ENCODE measurements around the gene GRK5. TPM values are rescaled to one million over a fixed set of nuclear protein-coding genes. Genes with fewer than 3 reads are reported as not detected.
"Not testable (repeated sequence)": the region's sequence is repeated elsewhere in the genome, so short reads cannot be mapped to it uniquely, and the experiment has no call there.

GRK5 gene
- total RNA-seq, 1 donor from 2014 or later: 20.2 TPM

DNA sequence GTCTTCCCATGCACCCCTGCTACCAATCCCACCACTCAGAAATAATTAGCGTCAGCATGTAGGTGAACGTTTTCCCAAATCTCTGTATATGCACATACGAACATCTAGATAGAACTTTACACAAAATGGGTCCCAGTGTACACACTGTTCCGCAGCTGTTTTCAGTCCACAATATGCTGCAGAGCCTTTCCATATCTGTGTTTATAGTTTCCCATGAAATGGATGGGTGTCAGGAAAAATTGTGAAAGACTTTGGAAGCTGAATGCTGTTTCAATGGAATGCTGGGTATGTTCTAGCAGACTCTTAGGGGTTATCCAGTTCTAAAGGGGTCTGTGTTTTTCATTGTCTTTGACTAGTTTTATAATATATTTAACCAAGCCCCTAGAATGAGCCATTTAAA lies 13.8 kb downstream of the GRK5 start:
- no peak for DNase-seq (ENCODE audit: low spot score)

DNA sequence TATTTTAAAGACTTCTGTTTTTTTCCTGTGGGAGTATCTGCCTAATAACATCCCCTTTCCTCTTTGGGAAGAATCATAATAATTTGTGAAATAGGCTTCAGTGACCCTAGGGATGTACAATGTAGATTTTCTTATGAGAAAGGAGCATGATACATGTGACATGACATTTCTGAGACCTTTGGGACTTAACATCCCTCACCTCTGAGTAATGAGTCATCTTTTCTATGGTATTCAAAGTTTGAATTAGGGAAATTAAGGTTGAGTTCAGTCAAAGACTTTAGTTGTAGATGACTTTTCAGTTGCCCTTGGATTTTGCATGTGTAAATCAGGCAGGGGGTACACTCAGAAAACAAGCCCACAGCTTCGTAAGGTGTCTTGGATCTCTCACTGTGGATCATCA lies 14.3 kb downstream of the GRK5 start:
- no peak for DNase-seq (ENCODE audit: low spot score)

DNA sequence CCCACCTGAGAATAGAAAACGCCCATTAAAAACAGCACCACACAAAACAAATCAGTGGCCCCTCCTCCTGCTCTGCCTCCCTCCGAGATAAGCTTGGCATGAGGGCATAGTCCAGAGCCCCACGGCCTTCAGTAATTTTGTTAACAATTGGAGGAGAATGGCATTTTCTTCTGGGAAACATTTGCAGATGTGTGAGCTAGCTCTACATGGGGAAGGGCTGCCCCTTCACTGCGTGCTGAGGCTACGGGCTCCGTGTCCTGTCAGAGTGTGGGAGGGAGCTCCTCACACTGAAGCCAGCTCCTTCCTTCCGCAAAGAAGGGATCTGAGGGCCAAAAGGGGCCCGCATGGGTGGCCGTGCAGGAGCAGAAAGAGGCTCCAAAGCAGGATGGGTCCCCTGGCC lies 15.2 kb downstream of the GRK5 start:
- DNase-seq (ENCODE audit: low spot score): no peak

DNA sequence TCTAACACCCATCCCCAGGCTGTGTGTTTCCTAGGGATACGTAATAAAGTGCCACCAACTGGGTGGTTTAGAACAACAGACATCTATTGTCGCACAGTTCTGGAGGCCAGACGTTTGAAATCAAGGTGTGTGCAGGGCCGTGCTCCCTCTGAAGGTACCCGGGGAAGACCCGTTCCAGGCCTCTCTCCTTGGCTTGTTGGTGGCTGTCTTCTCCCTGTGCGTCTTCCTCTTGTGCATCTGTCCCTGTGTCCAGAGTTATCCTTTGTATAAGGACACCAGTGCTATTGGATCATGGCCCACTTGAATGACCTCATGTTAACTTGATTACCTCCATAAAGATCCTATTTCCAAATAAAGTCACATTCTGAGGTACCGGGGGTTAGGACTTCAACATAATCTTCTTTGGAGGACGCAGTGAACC lies 15.6 kb downstream of the GRK5 start:
- DNase-seq (ENCODE audit: low spot score): no peak

DNA sequence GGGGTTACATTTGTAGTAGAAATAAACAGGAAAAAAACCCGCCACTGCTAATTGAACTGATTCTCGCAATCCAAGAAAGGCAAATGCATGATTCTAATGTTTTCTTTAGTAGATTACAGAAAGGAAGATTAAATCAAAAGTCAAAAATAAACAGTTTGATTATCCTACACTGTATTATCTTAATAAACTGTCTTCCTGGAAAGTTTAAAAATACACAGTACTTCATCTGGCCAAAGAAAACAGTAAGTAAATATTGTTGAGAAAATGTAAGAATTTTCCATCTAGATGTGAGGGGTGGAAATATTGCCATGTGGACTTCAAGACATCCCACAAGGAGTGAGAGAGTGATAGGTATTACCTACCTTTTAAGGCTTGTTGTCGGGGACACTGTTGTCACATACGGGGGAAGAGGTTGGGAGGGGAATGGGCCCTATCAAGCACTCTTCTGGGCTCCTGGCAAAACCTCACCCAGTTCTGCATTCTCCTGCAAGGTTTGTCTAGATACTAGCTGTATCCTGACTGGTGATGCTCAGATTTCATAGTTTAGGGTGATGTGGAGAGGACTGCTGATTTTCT lies 17.8 kb downstream of the GRK5 start:
- no peak for DNase-seq (ENCODE audit: low spot score)

DNA sequence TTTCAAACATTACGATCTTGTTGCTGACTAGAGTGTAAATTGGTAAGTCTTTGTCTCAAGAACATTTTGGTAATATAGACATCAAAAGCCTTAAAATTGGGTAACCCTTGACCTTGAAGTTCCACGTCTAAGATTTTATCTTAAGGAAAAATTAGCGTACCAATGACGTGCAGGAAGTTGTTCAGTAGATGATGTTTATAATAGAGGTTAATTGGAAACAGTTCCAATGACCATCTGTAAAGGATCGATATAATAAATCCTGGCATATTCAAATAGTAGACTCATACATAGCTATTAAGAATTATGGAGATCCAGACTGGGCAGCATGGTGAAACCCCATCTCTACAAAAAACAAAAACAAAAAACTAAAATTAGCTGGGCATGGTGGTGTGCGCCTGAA lies 20.5 kb downstream of the GRK5 start:
- no peak for DNase-seq (ENCODE audit: low spot score)

DNA sequence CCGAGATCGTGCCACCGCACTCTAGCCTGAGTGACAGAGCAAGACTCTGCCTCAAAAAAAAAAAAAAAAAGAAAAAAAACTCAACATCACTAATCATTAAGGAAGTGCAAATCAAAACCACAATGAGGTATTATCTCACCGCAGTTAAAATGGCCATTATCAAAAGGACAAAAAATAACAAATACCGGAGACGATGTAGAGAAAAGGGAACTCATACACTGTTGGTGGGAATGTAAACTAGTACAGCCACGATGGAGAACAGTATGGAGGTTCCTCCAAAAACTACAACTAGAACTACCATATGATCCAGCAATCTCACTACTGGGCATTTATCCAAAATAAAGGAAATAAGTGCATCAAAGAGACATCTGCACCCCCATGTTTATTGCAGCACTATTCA lies 24.3 kb downstream of the GRK5 start:
- no peak for DNase-seq (ENCODE audit: low spot score)

DNA sequence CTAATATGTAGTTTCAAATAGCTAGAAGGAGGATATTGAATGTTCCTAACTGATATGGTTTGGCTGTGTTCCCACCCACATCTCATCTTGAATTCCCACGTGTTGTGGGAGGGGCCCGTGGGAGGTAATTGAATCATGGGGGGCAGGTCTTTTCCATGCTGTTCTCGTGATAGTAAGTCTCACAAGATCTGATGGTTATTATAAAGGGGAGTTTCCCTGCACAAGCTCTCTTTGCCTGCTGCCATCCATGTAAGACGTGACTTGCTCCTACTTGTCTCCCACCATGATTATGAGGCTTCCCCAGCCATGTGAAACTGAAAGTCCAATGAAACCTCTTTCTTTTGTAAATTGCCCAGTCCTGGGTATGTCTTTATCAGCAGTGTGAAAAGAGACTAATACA lies 25.1 kb downstream of the GRK5 start:
- DNase-seq (ENCODE audit: low spot score): not testable (repeated sequence)

DNA sequence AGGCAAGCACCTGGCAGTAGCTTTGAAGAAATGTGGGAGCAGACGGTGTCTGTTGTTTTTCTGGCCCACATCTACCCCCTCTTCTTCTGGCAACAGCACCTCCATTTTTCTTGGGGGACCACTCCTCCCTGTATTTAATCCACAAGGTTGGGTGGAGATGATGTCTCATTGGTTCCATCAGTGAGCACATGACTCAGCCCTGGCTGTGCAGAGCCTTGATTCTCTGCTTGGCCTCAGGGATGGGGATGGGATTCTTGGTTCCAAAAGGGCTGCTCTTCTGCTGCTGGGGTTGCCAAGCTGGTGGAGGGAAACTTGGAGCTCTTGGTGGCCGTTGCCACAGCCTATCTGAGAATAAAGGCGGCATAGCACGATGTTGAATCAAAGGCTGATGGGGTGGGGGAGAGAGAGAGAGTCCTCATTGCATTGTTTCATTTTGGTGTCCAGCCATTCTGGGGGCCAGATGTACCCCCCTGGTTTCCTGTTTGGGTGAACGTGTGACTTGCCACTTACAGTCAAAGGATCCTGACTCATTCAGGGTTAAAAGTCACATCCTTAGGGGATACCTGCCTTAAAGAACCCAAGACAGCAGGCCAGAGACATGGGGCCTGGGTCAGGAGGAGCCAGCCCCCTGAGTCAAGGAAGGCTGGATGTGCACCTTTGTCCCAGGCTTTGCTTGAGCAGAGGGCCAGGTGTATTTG lies 25.9 kb downstream of the GRK5 start:
- DNase-seq (ENCODE audit: low spot score): no peak

DNA sequence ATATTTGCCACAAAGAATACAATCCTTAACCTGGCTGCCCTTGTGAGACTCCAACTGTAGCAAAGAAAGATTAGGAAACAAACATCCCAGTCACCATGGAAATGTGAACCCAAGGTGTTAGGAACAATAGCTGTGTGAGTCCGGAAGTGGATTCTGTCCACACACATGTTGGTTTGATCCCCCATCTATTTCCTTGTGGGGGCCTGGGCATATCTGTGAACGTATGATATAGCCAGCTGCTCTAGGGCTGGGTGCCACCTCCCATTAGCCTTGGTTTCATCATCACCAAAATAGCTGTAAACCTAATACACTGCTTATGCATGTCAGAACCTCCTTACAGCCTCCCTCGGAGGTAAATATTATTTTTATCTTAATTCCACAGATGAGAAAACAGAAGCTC lies 26.4 kb downstream of the GRK5 start:
- DNase-seq (ENCODE audit: low spot score): no peak

DNA sequence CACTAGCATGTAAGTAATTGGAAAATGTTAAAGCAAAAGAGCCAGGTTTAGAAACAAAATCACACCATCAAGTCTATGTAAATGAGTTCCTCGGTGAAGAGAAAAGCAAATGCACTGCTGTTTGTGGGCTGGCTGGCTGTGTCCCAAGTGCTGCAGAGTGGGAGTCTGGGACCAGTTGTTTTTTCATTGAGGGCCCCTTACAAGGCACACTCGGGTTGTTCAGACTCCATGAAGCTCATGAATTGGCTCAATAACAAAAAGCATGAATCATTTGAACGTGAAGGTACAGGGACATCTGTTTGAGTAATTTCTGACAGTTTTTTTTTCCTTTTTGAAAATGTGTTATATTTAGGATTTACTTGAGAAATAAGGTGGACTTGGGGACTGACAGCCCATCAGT lies 28.0 kb downstream of the GRK5 start:
- DNase-seq (ENCODE audit: low spot score): no peak

DNA sequence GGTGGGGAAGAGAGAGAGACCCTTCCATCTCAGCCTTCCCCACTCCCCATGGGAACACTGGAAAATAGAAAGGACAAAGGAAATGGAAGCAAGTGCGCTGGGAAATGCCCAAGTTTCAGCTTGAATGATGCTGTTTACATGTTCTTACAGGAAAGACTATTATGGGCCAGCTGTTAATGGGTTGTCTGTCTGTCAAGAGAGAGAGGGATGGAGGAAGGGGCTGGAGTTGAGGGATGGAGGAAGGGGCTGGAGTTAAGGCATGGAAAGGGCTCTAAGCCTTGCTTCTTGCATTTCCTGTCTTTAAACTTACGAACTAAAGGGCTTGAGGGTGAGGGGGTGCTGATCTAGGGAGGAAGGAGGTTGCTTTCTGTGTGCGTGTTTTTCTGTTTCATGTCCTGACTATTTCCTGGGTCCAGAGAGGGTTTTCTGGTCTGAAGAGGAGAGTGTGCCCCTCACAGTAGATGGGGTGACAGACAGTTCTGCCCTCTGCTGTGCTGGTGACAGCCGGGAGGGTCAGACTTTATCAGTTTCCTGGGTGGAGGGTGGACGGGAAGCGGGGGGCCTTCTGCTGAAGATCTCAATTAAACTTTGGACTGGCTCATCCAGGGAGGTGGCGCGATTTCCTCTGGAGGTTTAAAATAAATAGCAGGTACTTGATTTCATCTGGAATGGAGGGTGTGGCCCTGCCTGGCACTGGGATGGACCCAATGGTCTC lies 30.5 kb downstream of the GRK5 start:
- no peak for DNase-seq (ENCODE audit: low spot score)

DNA sequence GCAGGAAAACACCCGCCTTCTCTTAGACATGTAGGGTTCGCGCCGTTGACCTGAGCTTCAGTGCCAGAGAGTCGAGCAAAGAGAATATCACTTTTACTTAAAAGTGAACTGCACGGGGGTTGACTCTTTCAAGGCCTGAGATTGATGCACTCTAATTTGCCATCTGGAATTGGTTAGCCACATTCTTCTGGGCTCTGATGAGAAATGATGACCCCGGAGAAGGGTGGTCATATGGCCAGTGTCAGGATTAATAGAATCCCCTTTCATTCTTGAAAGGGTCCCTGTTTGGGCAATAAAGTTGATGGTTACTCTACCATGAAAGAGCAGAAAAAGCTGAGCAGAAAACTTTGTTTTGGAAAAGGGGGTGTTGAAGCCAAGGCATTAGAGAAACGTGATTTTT lies 31.2 kb downstream of the GRK5 start:
- no peak for DNase-seq (ENCODE audit: low spot score)

DNA sequence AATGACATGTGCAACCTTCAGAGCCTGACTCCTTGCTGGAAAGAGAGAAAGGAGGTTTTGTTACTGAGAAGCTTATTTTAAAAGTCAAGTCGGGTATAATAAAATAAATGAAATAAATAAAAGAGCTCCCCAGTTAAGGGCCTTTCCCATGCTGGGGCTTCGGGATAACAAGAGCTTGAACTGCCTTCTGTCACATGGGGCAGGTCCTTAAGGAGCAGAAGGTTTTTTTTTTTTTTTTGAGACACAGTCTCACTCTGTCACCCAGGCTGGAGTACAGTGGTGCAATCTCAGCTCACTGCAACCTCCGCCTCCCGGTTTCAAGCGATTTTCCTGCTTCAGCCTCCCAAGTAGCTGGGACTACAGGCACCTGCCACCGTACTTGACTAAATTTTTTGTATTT lies 31.6 kb downstream of the GRK5 start:
- not testable (repeated sequence) for DNase-seq (ENCODE audit: low spot score)

DNA sequence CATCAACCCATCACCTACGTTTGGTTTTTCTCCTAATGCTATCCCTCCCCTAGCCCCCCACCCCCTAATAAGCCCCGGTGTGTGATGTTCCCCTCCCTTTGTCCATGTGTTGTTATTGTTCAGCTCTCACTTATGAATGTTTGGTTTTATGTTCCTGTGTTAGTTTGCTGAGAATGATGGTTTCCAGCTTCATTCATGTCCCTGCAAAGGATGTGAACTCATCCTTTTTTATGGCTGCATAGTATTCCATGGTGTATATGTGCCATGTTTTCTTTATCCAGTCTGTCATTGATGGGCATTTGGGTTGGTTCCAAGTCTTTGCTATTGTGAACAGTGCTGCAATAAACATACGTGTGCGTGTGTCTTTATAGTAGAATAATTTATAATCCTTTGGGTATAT lies 32.3 kb downstream of the GRK5 start:
- DNase-seq (ENCODE audit: low spot score): not testable (repeated sequence)

DNA sequence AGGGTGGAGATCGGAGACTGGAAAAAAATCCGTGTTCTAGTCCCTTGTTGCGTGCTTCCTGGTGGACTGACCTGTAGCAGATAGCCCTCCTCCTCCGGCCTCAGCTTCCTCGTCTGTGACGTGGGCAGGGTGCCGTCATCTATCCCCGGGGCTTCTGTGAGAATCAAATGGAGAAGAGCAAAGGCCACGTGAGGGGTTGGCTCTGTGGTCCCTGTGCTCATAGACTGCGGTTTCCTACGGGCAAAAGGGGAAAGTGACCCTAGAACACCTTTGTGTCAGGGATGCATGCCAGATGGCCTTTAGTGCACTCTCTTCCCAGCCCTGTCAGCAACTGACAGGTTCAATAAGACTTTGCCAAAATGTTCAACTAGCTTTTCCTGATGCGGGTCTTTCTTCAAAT lies 33.7 kb downstream of the GRK5 start:
- no peak for DNase-seq (ENCODE audit: low spot score)

DNA sequence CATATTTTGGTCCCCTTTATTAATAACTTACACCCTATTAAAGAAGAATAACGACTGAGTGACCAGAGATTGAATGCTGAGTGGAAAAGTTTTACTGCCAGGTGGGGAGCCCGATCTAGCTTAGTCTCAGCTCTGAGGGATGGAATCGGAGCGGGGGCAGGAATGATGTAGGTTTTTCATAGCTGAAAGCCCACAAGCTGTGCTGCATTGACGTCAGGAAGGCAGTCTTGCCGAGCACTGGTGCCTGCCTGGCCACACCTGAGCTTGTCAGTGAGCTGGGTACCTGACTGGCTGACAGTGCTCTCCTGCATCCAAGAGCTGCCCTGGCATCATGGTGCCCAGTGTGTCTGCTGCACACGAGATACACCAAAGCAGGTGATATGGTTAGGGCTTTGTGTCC lies 34.8 kb downstream of the GRK5 start:
- no peak for DNase-seq (ENCODE audit: low spot score)

DNA sequence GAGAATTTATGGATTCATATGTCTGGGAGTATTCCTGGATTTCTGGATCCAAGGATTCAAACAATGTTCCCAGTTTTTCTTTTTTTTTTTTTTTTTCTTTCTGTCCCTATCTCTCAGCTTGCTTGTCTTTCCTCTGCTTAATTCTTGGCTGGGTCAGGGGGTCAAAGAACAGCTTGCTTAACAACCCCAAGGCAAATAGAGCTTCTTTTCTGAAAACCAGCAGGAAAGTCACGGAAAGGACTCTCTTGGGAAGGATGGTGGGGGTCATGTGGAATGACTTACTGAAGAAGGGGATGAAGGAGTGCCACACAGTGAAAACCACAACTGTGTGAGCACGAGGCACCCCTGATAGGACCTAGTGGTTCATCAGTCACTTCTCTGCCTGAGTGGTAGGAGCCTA lies 36.1 kb downstream of the GRK5 start:
- DNase-seq (ENCODE audit: low spot score): no peak

DNA sequence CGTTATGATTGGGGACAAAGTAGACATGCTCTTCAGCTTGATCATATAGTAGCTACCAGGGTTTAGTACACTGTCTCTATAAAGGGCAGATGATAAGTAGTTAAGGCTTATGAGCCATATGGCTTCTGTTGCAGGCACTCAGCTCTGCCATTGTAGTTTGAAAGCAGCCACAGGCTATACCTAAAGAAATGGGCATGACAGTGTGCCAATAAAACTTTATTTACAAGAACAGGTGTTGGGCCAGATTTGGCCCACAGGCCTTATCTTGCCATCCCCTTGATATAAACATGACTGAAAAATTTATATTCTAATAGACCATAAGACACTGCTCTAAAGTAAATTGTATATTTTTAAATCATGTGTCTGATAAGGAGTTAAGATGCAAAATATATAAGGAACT lies 36.6 kb downstream of the GRK5 start:
- no peak for DNase-seq (ENCODE audit: low spot score)

DNA sequence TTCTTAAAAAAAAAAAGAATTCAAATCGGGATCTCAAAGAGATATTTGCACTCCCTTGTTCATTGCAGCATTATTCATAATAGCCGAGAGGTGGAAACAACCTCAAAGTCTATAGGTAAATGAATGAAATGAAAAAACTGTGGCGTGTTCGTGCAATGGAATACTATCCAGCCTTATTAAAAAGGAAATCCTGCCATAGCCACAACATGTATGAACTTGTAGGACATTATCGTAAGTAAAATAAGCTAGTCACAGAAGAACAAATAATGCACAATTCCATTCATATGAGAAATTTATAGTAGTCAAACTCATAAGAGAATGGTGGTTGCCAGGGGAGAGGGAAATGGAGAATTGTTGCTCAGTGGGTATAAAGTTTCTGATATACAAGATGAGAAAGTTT lies 37.9 kb downstream of the GRK5 start:
- DNase-seq (ENCODE audit: low spot score): no peak

DNA sequence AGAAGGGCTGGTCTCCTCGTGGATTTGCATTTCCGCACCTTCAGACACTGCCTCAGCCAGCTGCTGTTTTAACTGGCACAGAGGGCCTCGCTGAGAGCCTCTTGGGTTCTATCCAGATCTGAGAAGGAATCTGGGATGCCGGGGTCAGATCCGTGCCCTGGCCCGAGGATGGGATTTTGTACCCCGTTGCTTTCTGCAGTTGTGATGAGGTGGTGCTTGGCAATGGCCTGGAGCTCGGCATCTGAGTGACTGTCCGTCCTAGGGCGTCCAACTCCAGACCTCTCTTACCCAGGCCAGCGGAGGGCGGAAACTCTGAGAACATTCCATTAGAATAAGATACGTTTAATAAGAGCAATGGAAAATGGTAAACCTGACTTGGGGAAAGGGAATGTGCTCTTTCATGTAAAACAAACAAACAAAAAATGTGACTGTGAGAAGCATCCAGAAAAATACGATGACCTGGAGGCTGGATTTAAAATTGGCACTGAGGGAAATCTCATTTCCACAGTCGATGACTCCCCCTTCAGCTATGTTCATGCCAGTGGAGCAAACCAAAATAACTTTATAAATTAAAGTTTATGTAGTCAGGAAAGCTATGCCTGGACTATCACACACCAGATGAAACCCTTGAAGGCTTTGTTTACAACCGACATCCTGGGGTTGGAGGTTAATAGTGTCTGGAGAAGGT lies 39.6 kb downstream of the GRK5 start:
- DNase-seq (ENCODE audit: low spot score): no peak

DNA sequence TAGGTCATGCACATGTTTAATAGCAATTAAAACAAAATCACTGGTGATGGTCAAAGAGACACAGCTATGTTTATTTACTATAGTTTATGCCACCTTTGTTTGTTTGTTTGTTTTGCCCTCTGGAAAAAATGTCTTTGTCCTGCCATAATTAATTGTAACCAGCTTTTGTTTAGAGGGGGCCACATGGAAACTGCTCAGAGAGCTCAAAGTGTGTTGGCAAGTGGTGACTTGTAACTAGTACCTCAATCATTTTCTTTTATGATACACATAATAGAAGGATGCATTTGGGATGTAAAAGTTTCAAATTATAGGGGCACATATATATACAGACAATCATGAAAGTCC lies 40.2 kb downstream of the GRK5 start:
- no peak for DNase-seq (ENCODE audit: low spot score)

Measured in mesenteric fat pad (tissue), 1 donor.